GM21390 (cell line): ENCODE results near the gene SCGB2B2.
A peak's percentile ranks its signal among the peaks of the same experiment; 100 is the strongest.
"Not testable (repeated sequence)": the region's sequence is repeated elsewhere in the genome, so short reads cannot be mapped to it uniquely, and the experiment has no call there.

Experiments used
- ATAC-seq: cut with Tn5 transposase; IDR thresholded peaks from one replicate; pipeline ENCODE4 v1.9.1; 2021; ENCODE audit not compliant: unreplicated experiment

Gene SCGB2B2, protein sequence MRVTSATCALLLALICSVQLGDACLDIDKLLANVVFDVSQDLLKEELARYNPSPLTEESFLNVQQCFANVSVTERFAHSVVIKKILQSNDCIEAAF

DNA sequence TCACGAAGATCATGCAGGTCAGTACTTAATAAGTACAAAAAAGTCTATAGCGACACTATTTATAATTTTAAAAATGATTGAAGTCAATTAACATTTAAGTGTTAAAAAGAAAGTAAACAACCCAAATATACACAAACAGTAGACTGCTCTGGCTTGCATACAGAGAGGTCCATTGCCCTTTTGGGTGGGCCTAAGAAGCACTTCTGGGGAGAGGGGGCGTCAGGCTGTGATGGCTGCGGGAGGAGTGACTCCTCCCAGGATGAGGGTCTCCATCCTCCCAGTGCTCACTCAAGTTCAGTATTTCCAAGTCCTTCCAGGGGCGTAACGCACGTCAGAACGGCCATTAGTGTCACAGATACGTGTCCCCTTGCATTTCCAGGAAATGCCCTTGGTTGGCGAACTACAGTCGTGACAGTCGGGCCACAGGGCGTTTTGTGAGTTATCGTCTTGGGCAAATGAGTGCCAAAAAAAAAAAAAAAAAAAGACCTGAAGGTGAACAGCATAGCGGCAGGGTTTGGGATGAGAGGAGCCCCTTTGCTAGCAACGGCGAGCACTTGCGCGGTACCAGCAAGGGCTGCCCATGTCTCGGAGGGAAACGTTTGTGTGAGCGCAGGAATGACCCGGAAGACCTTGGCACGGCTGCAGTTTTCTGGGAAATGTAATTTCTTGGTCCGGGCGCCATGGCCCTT, at the start of gene SCGB2B2:
Gene SCGB2B2 (minus strand): TSS at position 463 of the 689 bp plus-strand sequence. CDS start 82,596 bp downstream, outside the sequence.
- ATAC-seq = peak; percentile 56

DNA sequence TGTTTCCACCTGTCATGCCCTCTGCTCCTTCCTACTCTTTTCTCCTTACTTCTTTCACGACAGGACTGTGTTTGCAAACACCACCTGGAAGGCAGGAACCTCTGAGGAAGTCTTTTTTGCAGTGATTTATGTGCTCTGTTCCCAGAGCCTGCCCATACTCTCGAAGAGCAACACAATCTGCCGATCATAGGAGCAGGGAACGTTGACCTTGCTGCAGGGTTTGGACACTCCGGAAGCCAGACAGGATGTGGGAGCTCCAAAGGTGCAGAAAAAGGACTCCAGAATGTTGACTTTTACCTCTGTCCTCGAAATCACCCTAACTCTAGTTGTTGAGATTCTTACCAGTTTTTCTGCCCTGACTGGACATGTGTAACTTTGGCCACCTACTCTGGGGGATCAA, 48.4 kb upstream of the SCGB2B2 start:
- no peak for ATAC-seq

DNA sequence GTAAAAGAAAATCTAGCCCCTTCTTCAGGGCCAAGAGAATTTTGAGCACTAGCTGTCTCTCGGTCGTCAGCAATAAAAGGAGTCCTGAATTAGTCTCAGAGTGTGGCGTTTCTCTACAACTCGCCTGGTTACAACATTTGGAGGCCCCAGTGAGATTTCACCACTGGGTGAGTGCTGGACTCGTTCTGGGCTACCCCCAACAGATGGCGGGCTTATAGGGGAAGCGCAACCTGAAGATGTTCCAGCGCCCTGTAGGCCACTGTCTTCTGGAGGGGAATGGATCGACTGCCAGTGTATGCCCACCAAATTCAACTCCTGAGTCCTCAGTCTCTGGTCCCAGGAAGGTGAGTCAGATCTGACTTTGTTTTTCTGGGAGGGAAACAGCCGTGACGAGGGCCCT, 45.4 kb upstream of the SCGB2B2 start:
- ATAC-seq = no peak

DNA sequence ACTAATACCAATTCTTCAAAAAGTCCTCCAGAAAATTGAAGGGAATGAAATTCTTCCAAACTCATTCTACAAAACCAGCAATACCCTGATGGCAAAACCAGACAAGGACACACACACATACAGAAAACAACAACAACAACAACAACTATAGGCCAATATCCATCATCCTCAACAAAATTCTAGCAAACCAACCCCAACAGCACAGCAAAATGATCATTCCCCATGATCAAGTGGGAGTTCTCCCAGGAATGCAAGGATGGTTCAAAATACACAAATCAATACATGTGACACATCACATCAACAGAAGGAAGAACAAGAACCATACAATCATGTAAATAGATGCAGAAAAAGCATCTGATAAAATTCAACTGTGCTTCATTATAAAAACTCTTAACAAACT, 38.4 kb upstream of the SCGB2B2 start:
- no peak for ATAC-seq

DNA sequence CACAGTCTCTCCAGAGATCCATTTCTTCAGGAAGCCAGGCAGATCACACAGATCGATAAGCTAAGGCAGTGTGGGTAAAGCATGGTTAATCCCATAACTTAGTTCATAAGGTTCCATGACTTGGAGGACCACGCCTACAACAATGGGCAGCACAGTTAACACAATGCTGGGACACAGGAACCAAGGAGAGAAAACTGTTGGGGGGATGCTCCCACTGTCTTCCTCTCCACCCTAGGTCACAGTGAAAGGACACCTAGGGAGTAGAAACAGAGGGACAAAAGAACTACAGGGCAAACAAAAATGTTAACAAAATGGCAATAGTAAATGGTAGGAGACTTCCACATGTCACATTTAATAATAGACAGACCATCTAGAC, 36.3 kb upstream of the SCGB2B2 start:
- no peak for ATAC-seq

DNA sequence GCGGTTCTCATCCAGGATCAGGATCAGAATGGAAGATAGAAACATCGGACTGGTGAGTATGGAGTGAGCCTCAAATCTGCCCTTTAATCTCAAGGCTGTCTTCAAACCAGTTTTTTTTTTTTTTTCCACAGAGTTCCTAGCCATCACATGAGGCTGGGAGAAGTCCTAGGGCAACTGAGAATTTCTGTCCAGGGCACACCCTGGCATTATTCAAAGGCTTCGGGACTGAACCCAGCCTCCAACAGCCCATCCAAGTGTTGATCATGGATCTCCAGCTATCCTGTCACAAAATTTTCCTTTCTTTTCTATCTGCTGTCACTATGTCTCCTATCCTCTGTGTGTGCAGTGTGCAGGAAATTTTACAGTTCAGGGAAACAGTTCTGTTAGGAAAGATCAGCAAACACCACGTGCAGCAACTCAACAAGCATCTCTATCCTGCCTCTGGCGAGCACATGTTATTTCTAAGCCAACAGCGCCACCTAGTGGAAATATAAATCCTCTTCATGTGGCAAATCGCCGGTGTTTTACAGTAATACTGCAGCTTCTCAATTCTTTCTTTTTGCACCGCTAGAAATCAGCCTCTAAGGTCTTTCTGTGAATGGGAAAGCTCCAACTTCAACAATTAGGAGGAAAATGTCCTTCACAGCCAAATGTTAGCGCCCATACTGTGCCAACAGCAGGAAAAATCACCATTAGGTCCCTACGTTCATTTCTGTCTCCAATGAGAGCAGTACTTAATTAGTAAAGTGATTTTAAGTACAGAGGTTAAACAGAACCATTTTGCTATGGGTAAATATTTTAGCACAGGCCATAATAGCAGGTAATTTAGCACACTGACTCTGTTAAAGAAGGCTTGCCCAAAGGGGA, 35.7 kb upstream of the SCGB2B2 start:
- ATAC-seq = no peak

DNA sequence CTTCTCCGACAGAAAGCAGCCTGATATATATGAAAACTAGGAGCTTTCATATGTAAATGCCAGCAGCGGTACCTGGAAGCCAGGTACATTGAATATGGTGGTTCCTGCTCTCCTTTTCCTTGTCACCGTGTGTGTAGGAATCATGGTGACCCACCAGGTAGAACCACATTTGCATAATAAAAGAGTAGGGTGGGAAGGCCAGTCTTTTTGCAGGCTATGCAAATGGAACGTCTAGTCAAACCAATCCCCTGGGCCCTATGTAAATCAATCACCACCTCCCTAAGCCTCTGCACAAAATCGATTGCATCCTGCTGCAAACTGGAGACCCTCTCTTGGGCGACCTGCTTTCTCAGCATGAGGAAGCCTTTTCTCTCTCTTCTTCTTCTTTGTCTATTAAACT, 34.9 kb upstream of the SCGB2B2 start:
- ATAC-seq = no peak

DNA sequence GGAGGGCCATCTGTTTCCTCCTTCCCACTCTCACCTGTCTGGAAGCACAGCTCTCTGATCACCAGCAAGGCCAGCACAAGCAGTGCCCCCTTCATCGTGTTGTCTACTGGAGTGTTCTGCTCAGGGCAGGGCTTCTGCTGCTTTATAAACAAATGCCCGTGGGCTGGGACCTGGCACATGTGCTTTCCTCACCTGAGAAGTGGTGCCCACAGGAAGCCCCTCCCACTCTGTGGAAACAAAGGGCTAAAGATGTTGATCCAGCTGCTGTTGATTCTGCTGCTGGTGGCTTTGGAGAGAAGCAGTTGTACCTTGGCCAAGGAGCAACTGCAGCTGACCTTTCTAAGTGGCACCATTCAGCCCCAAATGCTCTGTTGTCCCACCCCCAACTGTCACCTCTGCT, 30.7 kb upstream of the SCGB2B2 start:
- ATAC-seq = no peak

DNA sequence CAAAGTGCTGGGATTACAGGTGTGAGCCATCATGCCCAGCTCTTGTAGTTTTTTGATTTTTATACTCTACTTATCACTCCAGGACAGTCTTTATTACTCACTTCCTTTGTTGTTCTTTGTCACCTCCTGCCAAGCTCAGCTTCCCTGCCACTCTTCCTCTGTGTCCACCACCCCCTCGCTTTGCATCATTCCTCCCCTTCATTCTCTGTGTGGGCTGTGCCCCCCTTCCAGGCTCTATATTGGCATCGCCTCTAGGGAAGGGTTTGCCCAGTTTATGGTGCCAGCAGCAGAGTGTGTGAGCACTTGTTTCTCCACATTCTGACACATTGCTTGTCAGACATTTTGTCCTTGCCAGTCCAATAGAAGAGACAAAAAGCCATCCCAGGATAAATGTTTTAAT, 15.6 kb upstream of the SCGB2B2 start:
- no peak for ATAC-seq

DNA sequence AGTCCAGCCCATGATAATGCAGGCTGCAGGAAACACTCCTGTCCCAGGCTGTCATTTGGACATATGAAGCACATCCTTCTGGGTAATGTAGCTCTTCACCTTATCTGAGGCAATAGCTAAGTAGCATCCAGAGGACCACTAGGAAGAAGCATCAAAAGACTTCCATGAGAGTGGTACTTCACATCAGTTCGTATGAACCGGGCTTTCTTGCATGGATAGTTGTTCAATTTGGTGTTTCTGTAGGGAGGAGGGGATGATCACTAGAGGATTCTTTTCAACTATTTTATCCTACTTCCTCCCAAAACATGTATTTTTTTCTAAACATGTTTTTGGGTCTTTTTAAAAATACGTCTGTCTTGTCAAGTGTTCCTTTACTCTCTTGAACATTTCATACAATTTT, 13.4 kb upstream of the SCGB2B2 start:
- no peak for ATAC-seq

DNA sequence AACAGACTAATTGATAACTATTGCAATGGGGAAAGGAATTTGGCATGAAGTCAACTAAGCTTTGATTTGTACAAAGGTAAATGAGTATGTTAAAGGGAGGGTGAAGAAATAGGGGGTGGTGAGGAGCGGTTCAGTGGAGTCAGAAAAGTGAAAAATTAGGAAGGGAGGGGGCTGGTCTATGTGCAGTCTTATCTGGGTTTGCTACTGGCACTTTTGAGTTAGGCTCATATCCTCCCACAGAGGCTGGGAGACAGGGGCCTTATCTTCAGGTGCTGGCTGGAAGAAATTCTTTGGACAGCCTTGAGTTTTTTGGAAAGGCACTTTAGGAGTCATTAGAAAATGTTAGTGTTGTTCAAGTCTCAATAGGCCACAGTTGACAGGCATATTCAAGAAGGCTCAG, 11.6 kb upstream of the SCGB2B2 start:
- ATAC-seq = no peak

DNA sequence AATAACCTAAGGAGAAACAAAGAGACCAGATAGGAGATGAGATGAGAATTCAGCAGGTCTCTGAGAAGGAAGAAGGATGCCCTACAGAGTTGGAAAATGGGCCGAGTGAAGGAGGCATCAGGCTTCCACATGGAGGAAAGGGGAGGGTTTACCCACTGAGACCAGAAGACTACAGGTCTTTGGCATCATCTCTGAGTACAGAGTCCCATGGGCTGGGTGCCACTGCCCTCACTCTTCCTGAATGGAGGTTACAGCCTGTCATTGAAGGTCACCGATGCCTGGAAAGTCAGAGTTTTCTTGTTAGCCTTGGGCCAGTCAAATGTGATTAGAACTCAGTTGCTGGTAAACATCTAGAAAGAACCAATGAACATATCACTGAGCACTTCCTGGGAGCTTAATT, 10.4 kb upstream of the SCGB2B2 start:
- no peak for ATAC-seq

DNA sequence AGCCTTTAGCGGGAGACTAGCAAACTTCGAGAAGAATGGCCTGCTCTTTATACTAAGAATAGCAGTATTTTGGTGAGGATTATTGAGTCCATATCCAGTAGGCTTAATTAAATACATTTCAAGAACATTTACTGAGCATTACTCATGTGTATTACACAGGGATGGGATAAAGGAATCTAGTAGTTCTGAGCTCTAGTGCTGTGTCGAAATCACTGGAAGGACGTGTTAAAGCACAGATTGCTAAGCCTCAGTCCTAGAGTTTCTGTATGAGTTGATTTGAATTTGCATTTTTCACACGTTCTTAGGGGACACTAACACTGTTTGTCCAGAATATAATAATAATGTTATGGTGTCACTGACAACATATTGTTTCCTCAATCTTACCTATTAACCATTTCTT, 9.5 kb upstream of the SCGB2B2 start:
- ATAC-seq = no peak

DNA sequence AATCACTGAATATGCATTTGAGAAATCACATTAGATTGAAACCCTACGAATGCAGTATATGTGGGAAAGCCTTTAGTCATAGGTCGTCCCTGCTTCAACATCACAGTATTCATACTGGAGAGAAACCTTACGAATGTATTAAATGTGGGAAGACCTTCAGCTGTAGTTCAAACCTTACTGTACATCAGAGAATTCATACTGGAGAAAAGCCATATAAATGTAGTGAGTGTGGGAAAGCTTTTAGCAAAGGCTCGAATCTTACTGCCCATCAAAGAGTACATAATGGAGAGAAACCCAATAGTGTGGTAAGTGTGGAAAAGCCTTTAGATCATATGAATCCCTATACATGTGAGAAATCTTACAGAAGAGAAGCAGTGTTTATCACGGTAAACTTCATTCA, 8.3 kb upstream of the SCGB2B2 start:
- ATAC-seq = not testable (repeated sequence)

DNA sequence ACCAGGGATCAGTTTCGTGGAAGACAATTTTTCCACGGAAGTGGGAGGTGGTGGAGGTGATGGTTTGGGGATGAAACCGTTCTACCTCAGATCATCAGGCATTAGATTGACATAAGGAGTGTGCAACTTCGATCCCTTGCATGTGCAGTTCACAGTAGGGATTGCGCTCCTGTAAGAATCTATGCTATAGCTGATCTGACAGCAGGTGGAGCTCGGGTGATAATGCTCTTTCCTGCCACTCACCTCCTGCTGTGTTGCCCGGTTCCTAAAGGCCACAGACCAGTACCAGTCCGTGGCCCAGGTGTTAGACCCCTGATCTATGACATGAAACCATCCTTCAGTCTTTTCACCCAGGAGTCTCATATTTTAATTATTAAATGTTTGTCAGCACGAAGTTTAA, 4.5 kb upstream of the SCGB2B2 start:
- ATAC-seq = no peak

DNA sequence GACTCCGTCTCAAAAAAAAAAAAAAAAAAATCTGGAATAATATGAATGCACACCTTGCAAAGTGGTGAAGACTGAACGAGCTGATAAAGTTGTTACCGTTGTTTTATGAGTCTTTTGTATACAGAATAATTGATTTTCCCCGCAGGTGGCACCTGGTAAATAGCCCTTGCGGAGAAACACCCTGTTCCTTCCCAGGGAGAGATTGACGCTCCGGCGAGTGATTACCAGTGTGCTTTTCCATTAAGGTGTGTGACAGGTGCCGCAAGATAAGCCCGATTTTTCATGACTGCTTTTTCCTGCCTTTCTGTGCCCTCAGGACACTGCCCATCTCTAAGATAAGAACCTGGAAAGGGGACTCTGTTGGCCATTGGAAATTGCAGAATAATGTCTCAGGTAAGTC, 1.5 kb upstream of the SCGB2B2 start:
- no peak for ATAC-seq

DNA sequence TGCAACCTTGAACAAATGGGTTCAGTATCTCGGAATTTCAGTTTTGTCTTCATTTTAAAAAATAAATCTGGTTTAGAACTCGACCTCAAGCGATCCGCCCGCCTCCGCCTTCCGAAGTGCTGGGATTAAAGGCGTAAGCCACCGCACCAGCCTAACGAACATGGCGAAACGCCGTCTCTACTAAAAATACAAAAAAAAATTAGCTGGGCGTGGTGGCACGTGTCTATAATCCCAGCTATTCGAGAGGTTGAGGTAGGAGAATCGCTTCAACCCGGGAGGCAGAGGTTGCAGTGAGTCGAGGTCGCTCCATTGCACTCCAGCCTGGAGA, 1.1 kb upstream of the SCGB2B2 start:
- no peak for ATAC-seq

DNA sequence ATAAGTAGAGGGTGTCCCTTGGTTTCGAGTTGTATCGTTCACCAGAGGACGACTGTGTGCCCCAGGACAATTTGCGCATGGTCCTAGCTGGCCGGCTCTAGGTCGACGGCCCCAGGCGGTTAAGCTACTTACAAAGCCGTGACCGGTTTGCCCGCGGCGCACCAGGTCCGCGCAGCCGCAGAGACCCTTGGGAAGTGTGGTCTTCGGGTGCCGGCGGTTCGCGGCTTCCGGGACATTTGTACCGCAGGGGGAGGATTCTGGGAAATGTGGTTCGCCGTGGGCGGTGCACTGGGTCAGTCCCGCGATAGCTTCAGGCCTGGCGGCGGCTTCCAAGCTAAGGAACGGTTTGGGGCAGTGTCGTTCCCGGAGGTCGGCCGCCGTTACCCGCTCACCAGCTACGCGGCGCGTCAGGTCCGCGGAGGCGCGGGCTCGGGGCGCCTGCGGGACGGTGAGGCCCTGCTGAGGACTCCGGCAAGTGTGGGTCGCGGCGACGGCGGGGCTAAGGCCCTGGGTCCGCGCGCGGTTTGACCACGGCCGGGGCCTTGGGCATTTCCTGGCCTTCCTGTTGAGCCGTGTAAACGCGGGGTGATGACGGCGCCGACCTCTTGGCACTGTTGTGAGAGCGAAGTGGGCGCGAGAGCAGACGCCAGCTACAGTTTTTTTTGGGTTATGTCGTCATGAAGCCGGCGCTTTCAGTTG, 576 bp upstream of the SCGB2B2 start, which contains the start of gene ZNF302:
Gene ZNF302 (plus strand): TSS at position 293 of the 699 bp plus-strand sequence. CDS start 1,127 bp downstream, outside the sequence.
- ATAC-seq = peak; percentile 88

DNA sequence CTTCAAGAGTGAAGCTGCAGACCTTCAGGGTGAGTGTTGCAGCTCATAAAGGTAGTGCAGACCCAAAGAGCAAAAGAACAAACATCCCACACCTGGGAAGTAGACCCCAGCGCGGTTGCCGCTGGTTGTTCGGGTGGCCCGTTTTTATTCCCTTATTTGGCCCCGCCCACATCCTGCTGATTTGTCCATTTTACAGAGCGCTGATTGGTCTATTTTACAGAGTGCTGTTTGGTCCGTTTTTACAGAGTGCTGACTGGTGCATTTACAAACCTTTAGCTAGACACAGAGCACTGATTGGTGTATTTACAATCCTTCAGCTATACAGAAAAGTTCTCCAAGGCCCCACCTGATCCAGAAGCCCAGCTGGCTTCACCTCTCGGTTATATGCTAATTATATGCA, 1.0 kb downstream of the SCGB2B2 start:
- no peak for ATAC-seq

DNA sequence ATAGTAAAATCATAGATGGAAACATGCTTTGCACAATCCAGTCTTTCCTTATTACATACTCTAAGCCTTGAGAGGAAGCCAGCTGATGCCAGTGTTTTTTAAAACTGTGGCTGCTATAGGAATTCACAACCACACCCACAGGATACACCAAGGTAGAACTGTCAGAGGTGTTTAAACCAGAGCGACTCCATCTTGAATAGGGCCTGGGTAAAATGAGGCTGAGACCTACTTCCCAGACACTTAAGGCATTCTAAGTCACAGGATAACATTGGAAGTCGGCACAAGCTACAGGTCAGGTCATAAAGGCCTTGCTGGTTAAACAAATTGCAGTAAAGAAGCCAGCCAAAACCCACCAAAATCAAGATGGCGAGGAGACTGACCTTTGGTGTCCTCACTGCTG, 1.7 kb downstream of the SCGB2B2 start:
- ATAC-seq = no peak

DNA sequence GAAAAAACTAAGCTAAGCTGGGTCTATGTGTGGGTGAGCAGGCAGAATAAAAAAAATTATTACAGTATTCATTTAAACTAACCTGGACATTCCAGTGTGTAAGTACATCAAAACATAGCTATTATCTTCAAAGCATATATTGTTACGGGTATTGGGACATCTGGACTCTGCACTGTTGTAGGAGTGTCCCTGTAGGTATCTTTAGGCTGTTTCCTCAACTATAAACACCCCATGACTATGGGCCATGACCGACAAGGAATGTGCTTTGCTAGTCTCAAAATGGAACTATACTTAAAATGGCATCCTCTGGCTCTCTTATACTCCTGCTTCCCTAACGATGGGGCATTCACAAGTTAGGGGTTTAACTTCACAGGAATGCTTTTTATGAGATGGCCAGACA, 3.4 kb downstream of the SCGB2B2 start:
- ATAC-seq = no peak

DNA sequence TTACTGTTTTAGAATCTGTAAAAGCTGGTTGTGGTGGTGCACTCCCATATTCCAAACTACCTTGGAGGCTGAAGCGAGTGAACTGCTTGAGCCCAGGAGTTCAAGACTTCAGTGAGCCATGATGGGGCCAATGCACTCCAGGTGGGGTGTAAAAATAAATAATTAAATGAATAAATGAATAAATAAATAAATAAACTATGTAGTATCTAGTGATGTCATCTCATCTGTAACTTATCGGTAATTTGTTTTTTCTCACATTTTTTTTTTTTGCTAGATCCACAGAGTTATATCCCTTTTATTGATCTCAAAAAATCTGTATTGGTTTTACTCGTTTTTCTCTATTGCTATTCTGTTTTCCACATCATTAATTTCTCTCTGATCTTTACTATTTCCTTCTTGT, 5.0 kb downstream of the SCGB2B2 start:
- no peak for ATAC-seq
